ENCODE measurements around the gene LAMA2.

- TF ChIP-seq, protein P1, sequence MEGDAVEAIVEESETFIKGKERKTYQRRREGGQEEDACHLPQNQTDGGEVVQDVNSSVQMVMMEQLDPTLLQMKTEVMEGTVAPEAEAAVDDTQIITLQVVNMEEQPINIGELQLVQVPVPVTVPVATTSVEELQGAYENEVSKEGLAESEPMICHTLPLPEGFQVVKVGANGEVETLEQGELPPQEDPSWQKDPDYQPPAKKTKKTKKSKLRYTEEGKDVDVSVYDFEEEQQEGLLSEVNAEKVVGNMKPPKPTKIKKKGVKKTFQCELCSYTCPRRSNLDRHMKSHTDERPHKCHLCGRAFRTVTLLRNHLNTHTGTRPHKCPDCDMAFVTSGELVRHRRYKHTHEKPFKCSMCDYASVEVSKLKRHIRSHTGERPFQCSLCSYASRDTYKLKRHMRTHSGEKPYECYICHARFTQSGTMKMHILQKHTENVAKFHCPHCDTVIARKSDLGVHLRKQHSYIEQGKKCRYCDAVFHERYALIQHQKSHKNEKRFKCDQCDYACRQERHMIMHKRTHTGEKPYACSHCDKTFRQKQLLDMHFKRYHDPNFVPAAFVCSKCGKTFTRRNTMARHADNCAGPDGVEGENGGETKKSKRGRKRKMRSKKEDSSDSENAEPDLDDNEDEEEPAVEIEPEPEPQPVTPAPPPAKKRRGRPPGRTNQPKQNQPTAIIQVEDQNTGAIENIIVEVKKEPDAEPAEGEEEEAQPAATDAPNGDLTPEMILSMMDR (CRISPR knock-in tag; IDR thresholded peaks at IDR 0.05): no peak
- TF ChIP-seq TBP (CRISPR knock-in tag; IDR thresholded peaks at IDR 0.05): no peak
- no peak for TF ChIP-seq PTBP1 (IDR thresholded peaks at IDR 0.05; ENCODE audit: low read depth, low read length, poor library complexity, severe bottlenecking)
- TF ChIP-seq FOSL2 (CRISPR knock-in tag; IDR thresholded peaks at IDR 0.05): no peak
- no peak for TF ChIP-seq SALL2 (CRISPR knock-in tag; IDR thresholded peaks at IDR 0.05)
- TF ChIP-seq MYNN (CRISPR knock-in tag; IDR thresholded peaks at IDR 0.05; ENCODE audit: low read depth): no peak
- no peak for TF ChIP-seq MAFK (conservative IDR thresholded peaks at IDR 0.05 in 1 of 2, IDR thresholded peaks at IDR 0.05 in 1 of 2; ENCODE audit: low read length in 2 of 2)
- no peak for TF ChIP-seq NFATC3 (CRISPR knock-in tag; IDR thresholded peaks at IDR 0.05)
Observed at GRCh38 chr6:128889870-128890269, 6.9 kb downstream of the LAMA2 start.

All from HepG2 (cell line).